GM18526 (cell line): ENCODE results near the gene ZNF700.

ENCODE experiments used
- POLR2A ChIP-seq: IDR thresholded peaks from 3 replicates; pipeline ENCODE4 v1.6.1; 2011; ENCODE audit not compliant: insufficient read length; ENCODE audit errors: extremely low read depth

ZNF700 gene

DNA sequence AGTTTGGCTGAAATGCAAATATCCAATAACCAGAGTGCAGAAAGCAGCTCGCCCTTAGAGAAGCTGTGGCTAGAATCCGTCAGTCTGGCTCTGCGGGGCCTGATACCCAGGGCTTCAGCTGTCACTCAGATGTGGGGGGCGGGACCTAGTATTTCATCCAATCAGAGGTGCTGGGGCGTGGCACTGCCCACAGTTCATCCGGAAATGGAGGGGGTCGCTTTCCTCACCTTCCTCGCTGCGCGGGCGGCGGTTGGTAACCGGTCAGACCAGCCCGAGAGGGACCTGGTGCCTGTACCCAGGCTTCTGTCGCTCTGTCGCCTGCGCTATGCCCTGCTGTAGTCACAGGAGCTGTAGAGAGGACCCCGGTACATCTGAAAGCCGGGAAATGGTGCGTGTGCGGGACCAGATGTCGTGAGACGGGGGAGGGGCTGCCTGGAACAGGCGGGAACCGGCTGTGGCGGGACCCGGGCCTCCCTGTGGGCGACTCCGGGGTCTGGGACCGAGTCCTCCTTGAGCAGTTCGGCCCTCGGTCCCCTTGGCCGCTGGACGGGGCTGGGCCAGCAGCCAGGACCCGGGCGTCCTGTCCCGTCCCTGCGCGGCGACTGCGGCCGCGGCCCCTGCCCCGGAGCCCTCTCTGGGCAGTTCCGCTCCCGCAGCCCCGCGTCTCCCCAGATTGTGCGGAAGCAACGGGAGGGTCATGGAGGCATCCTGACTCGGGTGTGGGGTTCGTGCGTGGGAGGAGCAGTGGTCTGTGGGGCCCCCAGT, at the start of gene ZNF700:
ZNF700 (plus strand) TSS at position 222 of the 765 bp plus-strand sequence; CDS start at position 326, 104 bp downstream.
- TF ChIP-seq POLR2A = peak; percentile 93

DNA sequence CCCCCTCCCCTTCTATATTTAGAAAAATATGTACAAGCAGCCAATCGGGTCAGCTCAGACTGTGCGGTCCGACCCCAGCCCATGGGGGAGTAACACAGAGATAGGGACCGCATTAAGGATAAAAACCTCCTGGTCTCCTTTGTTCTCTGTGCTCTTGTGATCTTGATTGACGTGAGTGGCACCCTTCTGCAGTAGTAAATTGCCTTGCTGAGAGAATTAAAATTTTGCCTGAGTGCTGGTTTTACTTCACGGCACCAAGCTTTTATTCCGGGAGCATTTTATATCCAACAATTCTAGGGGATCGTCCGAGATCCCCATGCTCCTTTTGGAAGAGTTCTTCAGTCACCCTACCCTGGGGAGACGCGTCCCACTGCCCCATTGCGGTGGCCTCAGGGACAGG, 44.3 kb upstream of the ZNF700 start:
- TF ChIP-seq POLR2A = no peak

DNA sequence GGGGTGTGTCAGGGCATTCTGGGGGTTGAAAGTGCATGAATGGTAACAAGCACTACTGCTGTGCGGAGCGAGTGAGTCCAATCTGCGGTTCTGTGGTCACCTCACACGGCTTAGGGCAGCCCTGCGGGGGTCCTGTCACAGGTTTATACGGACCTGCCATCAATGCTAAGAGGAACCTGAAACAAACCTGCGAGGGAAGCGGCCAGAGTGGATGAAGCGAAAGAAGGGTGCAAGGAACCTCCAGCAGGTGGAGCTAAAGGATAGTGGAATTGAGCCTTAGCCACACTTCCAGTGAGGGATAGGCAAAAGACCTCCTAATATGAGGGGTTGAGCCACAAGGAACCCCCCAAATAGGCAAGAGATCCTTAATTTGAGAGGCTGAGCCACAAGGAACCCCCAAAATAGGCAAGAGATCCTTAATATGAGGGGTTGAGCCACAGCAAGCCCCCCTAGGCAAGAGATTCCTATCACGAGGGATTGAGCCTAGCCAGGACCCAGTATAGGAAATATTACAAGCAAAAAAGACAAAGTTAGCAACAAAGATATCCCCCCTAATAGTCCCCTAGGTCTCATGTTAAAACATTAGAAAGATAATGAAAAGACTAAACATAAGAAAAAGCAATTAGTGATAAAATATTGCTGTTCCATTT, 43.6 kb upstream of the ZNF700 start:
- no peak for TF ChIP-seq POLR2A

DNA sequence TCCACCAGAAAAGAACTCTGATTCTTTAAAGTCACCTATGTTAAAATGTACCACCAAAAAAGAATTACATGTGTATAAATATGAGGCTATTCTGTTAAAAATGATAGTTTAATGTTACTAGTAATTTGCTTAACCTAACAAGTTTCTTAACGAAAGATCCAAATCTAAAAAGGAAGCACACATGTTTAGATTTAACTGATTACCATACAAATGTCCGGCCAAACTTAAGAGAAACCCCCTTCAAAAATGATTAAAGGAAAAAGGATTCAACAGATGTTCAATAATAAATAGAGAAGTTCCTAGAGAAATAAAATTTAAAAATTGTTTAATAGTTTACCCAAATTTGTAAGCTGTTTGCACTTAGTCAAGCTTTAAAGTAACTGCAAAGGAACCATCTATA, 42.3 kb upstream of the ZNF700 start:
- TF ChIP-seq POLR2A = no peak

DNA sequence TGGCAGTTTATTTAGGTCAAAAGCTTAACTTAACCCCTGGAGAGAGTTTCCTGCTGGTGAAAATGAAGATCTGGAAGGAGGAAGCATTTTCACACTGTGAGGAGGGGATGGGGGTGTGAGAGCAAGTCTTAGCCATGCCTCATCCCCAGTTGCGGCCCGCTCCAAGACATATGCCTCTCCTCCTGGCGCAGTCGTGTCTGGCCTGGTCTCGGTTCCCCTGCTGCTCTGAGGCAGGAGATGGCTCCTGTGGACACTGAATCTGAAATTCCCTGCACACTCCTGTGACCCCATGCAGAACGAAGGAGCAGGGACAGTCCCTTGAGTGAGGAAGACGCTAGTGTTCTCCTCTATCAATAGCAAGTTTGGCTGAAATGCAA, 37.7 kb upstream of the ZNF700 start:
- TF ChIP-seq POLR2A = no peak

DNA sequence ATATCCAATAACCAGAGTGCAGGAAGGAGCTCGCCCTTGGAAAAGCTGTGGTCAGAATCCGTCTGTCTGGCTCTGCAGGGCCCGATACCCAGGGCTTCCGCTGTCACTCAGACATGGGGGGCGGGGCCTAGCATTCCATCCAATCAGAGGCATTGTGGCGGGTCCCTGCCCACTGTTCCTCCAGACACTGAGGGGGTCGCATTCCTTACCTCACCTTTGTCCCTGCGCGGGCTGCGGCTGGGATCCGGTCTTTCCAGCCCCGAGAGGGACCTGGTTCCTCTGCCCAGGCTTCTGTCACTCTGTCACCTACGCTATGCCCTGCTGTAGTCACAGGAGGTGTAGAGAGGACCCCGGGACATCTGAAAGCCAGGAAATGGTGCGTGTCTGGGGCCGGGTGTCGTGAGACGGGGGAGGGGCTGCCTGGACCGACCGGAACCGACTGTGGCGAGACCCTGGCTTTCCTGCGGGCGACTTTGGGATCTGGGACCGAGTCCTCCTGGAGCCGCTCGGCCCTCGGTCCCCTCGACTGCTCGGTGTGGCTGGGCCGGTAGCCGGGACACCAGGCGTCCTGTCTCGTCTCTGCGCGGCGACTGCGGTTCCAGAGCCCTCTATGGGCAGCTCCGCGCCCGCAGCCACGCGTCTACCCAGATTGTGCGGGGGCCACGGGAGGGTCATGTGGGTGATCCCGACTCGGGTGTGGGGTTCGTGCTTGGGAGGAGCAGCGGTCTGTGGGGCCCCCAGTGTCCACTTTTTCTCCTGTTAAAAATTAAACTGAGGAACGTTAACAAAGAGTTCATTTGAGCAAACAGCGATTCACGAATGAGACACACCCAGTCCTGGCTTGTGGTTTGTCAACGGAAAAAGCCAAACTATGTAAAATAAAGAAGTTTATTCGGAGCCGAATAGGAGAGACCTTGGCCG, 37.0 kb upstream of the ZNF700 start, which contains the start of gene ZNF69:
ZNF69 (plus strand) TSS at position 172 of the 921 bp plus-strand sequence; CDS start at position 314, 142 bp downstream.
- TF ChIP-seq POLR2A = no peak

DNA sequence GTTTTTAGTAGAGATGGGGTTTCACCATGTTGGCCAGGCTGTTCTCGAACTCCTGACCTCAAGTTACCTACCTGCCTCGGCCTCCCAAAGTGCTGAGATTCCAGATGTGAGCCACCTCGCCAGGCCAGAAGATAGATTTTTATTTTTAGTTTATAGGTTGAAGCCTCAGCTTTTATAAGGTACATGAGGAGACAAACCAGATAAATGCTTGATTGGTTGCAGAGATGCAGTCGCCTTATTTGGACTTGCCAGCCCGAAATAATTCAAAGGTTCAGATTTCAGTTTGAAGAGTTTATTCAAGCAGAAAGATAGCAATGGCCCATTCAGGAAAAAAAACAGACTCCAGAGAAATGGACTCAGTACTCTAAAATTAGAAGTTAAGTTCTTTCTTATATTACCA, 34.3 kb upstream of the ZNF700 start:
- no peak for TF ChIP-seq POLR2A

DNA sequence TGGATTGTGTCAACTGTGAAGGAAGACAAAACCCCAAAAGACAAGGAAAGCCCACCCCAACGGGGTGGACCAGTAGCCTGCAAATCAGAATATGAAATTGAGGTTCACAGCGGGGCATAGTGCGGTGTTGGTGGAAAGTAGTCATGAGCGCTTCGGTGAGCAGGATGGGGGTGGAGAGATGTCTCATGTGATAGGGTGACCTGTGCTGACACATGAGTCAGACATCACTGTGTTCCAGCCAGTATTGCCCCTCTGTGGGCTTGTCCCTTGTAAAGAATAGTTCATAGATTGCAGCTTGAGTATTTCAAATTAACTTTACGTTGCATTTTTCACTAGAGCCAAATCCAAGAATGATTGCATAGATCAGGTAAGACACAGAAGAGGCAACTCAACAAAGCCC, 30.1 kb upstream of the ZNF700 start:
- no peak for TF ChIP-seq POLR2A

DNA sequence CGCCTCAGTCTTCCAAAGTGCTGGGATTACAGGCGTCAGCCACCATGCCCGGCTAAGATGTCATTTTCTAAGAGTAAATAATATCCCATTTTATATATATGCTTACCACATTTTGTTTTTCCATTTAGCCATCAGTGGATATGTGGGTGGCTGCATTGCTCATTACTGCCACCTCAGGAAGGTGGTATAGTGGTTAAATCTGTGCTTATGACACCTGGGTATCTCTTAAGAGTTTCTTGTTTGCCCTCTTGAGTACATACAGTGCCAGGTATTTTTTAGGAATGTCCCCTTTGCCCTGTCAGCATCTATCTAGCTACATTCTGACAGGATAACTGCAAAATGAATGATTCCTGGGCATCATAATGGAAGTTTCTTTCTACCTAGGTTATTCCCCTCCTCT, 22.7 kb upstream of the ZNF700 start:
- no peak for TF ChIP-seq POLR2A

DNA sequence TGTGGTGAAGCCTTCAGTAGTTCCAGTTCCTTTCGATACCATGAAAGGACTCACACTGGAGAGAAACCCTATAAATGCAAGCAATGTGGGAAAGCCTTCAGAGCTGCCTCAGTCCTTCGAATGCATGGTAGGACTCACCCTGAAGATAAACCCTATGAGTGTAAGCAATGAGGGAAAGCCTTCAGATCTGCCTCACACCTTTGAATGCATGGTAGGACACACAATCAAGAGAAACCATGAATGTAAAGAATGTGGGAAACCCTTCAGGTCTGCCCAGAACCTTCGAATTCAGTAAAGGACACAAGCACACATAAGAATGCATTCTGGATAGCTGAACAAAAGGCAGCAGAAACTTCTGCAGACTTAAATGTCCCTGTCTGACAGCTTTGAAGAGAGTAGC, 19.0 kb upstream of the ZNF700 start:
- no peak for TF ChIP-seq POLR2A

DNA sequence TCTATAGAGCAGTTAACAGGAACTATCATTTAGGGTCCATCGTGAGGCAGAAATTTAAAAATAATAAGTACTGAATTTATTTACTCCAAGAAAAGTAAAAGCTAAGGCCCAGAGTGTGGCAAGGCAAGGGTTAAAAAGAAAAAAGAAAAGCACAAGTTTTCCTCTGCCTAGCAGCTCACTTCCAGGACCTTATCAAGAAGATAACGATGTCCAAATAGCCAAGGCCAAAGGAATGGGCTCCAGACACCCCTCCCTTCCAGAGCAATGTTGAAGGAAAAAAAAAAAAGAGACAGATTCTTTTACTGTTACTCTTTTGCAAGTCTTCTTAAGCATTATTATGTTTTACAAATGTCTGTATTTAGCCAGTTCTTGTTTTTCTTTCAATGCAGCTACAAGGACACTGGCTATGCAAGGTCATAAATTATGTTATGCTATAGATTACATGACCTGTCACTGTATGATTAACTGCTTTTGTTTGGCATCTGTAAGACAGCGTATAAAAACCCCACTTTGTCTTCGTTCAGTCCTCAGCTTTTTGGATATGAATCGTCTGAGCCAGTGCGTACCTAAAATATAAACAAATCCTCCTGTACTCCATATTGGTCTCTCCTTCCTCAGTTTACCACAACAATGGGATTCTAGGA, 2.9 kb upstream of the ZNF700 start:
- TF ChIP-seq POLR2A = no peak

DNA sequence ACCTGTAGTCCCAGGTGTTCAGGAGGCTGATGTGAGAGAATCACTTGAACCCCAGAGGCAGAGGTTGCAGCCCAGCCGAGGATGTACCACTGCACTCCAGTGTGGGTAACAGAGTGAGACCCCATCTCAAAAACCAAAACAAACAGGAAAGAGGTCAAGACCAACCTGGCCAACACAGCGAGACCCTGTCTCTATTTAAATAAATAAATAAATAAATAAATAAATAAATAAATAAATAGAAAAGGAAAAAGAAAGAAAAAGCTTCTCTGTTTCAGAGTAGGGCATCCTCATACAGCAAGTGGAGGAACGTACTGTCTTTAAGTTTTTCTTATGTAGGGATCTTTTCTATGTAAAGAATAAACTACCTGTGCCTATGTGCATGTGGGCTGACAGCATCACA, 2.3 kb downstream of the ZNF700 start:
- TF ChIP-seq POLR2A = no peak

DNA sequence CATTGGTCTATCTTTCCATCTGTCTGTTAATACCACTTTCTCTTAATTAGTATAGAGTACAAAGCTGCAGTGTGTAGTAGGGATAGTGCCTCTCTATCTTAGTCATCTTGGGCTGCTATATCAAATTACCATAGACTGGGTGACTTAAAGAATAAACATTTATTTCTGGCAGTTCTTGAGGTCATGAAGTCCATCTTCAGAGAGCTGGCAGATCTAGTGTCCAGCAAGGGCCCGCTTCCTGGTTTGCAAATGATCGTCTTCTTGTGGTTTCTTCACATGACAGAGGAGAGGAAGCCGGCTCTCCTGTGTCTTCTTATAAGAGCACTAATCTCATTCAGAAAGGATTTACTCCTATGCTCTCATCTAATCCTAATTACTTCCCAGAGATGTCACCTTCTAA, 6.1 kb downstream of the ZNF700 start:
- no peak for TF ChIP-seq POLR2A

DNA sequence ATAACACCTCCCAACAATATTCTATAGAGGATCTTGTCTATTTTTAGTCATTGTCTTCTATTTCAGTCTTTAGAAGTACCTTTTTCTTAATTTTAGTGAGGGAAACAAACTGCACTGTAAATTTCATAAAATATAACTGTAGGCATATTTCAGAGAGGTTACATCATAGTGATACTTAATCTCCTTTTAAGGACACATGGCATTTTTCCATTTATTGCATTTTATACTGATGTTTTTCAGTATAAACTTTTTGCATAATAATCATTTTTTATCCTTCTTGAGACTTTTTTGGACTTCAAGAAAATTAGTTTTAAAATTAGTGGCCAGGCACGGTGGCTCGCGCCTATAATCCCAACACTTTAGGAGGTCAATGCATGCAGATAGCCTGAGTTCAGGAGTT, 6.6 kb downstream of the ZNF700 start:
- no peak for TF ChIP-seq POLR2A
